H1 (cell line): ENCODE data around the gene SMIM35. TPM values are rescaled to one million over a fixed set of nuclear protein-coding genes. Genes with fewer than 3 reads are reported as not detected.

Source experiments
- CTCF ChIA-PET: fragments of 300-600 bp; sonication (Branson Sonifier 250); formaldehyde crosslinking; loops from one replicate; lab custom pipeline; 2021; ENCODE audit not compliant: partially characterized antibody; lab: Charles Lee
- POLR2A ChIA-PET: fragments of 300-600 bp; sonication (Branson Sonifier 250); formaldehyde crosslinking; loops from one replicate; lab custom pipeline; 2021; ENCODE audit warnings: inconsistent platforms; ENCODE audit not compliant: partially characterized antibody; lab: Charles Lee
- DNase-seq, 2 experiments: peaks; one replicate each; pipeline versions ENCODE4 v3.0.0 to v3.0.0-alpha.2; 2010 to 2022; ENCODE audit warnings: low spot score in 2 of 2, low read depth in 1 of 2, mixed read lengths in 1 of 2
- FAIRE-seq: peaks from 2 replicates; lab custom pipeline; 2011; peaks lifted over from hg19 to GRCh38; lab: Jason Lieb, UNC
- H2AFZ ChIP-seq: 2 replicates; pipeline ENCODE4 v1.8.1; 2012; ENCODE audit warnings: low read length, inconsistent platforms
- H2AK5ac ChIP-seq: 2 replicates; pipeline ENCODE4 v1.6.1; 2013; ENCODE audit warnings: low read depth, low read length
- H2BK120ac ChIP-seq: replicated peaks from 2 replicates; pipeline ENCODE3; 2013; ENCODE audit warnings: low read depth, low read length, inconsistent platforms
- H2BK12ac ChIP-seq: 2 replicates; pipeline ENCODE4 v1.6.1; 2013; ENCODE audit warnings: low read depth, low read length
- H2BK15ac ChIP-seq: 2 replicates; pipeline ENCODE4 v1.6.1; 2013; ENCODE audit warnings: low read length
- H2BK20ac ChIP-seq: 2 replicates; pipeline ENCODE4 v1.6.1; 2013; ENCODE audit warnings: low read length
- H2BK5ac ChIP-seq: 2 replicates; pipeline ENCODE4 v1.6.1; 2013; ENCODE audit warnings: low read depth, low read length
- H3K14ac ChIP-seq: 2 replicates; pipeline ENCODE4 v1.6.1; 2013; ENCODE audit warnings: inconsistent platforms; ENCODE audit not compliant: insufficient read length
- H3K18ac ChIP-seq: 2 replicates; pipeline ENCODE4 v1.6.1; 2013; ENCODE audit warnings: low read length; ENCODE audit errors: extremely low read depth
- H3K23ac ChIP-seq: 2 replicates; pipeline ENCODE4 v1.6.1; 2013; ENCODE audit warnings: inconsistent platforms; ENCODE audit not compliant: insufficient read length
- H3K23me2 ChIP-seq: 2 replicates; pipeline ENCODE4 v1.6.1; 2013; ENCODE audit warnings: low read depth, low read length
- H3K27ac ChIP-seq: 2 replicates; pipeline ENCODE4 v1.6.1; 2011; ENCODE audit warnings: low read depth, low read length, inconsistent platforms
- H3K27me3 ChIP-seq, 4 experiments: replicated peaks in 1 of 4; 1 replicate in 1 of 4; 2 replicates in 3 of 4; pipeline versions ENCODE4 v1.6.1 to v1.8.1; 2011 to 2013; ENCODE audit warnings: low read length in 3 of 4, mild to moderate bottlenecking in 3 of 4, inconsistent platforms in 2 of 4, mixed read lengths in 2 of 4, moderate library complexity in 1 of 4; ENCODE audit not compliant: control insufficient read depth in 3 of 4, insufficient read depth in 3 of 4; ENCODE audit errors: extremely low read depth in 1 of 4
- H3K36me3 ChIP-seq, 4 experiments: 2 replicates each; pipeline versions ENCODE4 v1.6.1 to v1.8.1; 2011 to 2013; ENCODE audit warnings: mild to moderate bottlenecking in 4 of 4, low read length in 3 of 4, moderate library complexity in 2 of 4, control low read depth in 1 of 4, inconsistent platforms in 1 of 4; ENCODE audit not compliant: insufficient read depth in 4 of 4, control insufficient read depth in 2 of 4
- H3K4ac ChIP-seq: replicated peaks from 2 replicates; pipeline ENCODE3; 2013; ENCODE audit warnings: low read length, low read depth, mixed read lengths, inconsistent platforms; ENCODE audit not compliant: insufficient read length
- H3K4me1 ChIP-seq, 4 experiments: replicated peaks in 1 of 4; 1 replicate in 1 of 4; 2 replicates in 3 of 4; pipeline versions ENCODE4 v1.6.1 to v1.8.1; 2011 to 2013; ENCODE audit warnings: low read length in 3 of 4, inconsistent platforms in 2 of 4, mixed read lengths in 1 of 4; ENCODE audit not compliant: insufficient read depth in 4 of 4, control insufficient read depth in 3 of 4
- H3K4me2 ChIP-seq, 2 experiments: 2 replicates each; pipeline versions ENCODE4 v1.6.1 to v1.8.1; 2011 to 2013; ENCODE audit warnings: low read depth in 2 of 2, low read length in 2 of 2, control low read depth in 1 of 2, inconsistent platforms in 1 of 2, mild to moderate bottlenecking in 1 of 2; ENCODE audit not compliant: insufficient read depth in 1 of 2
- H3K4me3 ChIP-seq, 4 experiments: fragments of 200-600, 300-600 bp in 1 of 4; sonication (generic), shearing (Covaris generic), sonication (Bioruptor Twin) in 1 of 4; 2 replicates each; pipeline versions ENCODE4 v1.5.1 to v1.8.1; 2011 to 2016; ENCODE audit warnings: low read length in 4 of 4, low read depth in 3 of 4, control low read depth in 2 of 4, inconsistent platforms in 2 of 4, mild to moderate bottlenecking in 2 of 4, mixed read lengths in 1 of 4, moderate library complexity in 1 of 4; ENCODE audit not compliant: insufficient read depth in 2 of 4; ENCODE audit errors: extremely low read depth in 1 of 4
- H3K56ac ChIP-seq: replicated peaks from 2 replicates; pipeline ENCODE3; 2013; ENCODE audit warnings: low read depth, mild to moderate bottlenecking, mixed read lengths, low read length, inconsistent platforms; ENCODE audit not compliant: insufficient read length
- H3K79me1 ChIP-seq: 2 replicates; pipeline ENCODE4 v1.6.1; 2013; ENCODE audit warnings: low read depth, low read length, control low read depth
- H3K79me2 ChIP-seq, 2 experiments: 2 replicates each; pipeline versions ENCODE4 v1.6.1 to v1.8.1; 2012 to 2013; ENCODE audit warnings: low read length in 2 of 2, mild to moderate bottlenecking in 2 of 2, inconsistent platforms in 1 of 2; ENCODE audit not compliant: insufficient read depth in 2 of 2, control insufficient read depth in 1 of 2
- H3K9ac ChIP-seq, 4 experiments: replicated peaks in 1 of 4; 1 replicate in 1 of 4; 2 replicates in 3 of 4; pipeline versions ENCODE4 v1.6.1 to v1.8.1; 2011 to 2013; ENCODE audit warnings: low read depth in 3 of 4, low read length in 3 of 4, control low read depth in 2 of 4, mild to moderate bottlenecking in 2 of 4, moderate library complexity in 2 of 4, inconsistent platforms in 1 of 4; ENCODE audit errors: extremely low read depth in 1 of 4
- H3K9me3 ChIP-seq, 2 experiments: 2 replicates each; pipeline versions ENCODE4 v1.6.1 to v1.8.1; 2012 to 2013; ENCODE audit warnings: mild to moderate bottlenecking in 2 of 2, moderate library complexity in 2 of 2, control low read depth in 1 of 2, inconsistent platforms in 1 of 2, low read depth in 1 of 2, low read length in 1 of 2, mixed read lengths in 1 of 2; ENCODE audit not compliant: insufficient read depth in 2 of 2
- H4K20me1 ChIP-seq, 2 experiments: replicated peaks in 1 of 2; 2 replicates each; pipeline versions ENCODE3 to v1.8.1; 2011 to 2013; ENCODE audit warnings: inconsistent platforms in 2 of 2, low read length in 2 of 2, mild to moderate bottlenecking in 1 of 2; ENCODE audit not compliant: insufficient read depth in 2 of 2, control insufficient read depth in 1 of 2
- H4K5ac ChIP-seq: 2 replicates; pipeline ENCODE4 v1.6.1; 2013; ENCODE audit warnings: low read length, low read depth, mixed read lengths, inconsistent platforms; ENCODE audit not compliant: insufficient read length
- H4K8ac ChIP-seq: 2 replicates; pipeline ENCODE4 v1.8.0; 2013; ENCODE audit warnings: mild to moderate bottlenecking, moderate library complexity, low read length, inconsistent platforms; ENCODE audit not compliant: insufficient read depth; ENCODE audit errors: extremely low read depth
- H4K91ac ChIP-seq: replicated peaks from 2 replicates; pipeline ENCODE3; 2013; ENCODE audit warnings: low read length, mixed read lengths, inconsistent platforms; ENCODE audit not compliant: insufficient read length
- BACH1 ChIP-seq: IDR thresholded peaks from 2 replicates; pipeline ENCODE4 v1.6.1; 2012; ENCODE audit warnings: low read length, improper control_type of control experiment
- BRCA1 ChIP-seq: IDR thresholded peaks from 2 replicates; pipeline ENCODE4 v1.6.1; 2012; ENCODE audit warnings: low read depth, low read length, improper control_type of control experiment
- EZH2 ChIP-seq: fragments of 200-600 bp; sonication (generic); IDR thresholded peaks from 2 replicates; pipeline ENCODE4 v1.7.1; 2012; ENCODE audit warnings: low read depth, mild to moderate bottlenecking, moderate library complexity, low read length, inconsistent platforms; ENCODE audit not compliant: severe bottlenecking
- HDAC2 ChIP-seq, 2 experiments: fragments of 300-600 bp in 1 of 2; sonication (generic) in 1 of 2; IDR thresholded peaks; 2 replicates each; pipeline ENCODE4 v1.6.1; 2011 to 2012; ENCODE audit warnings: low read depth in 2 of 2, low read length in 2 of 2, mild to moderate bottlenecking in 2 of 2, moderate library complexity in 2 of 2, borderline replicate concordance in 1 of 2, inconsistent platforms in 1 of 2
- MAFK ChIP-seq: IDR thresholded peaks from 2 replicates; pipeline ENCODE4 v1.6.1; 2012; ENCODE audit warnings: low read depth, mild to moderate bottlenecking, improper control_type of control experiment, low read length
- NANOG ChIP-seq: IDR thresholded peaks from 2 replicates; pipeline ENCODE4 v1.6.1; 2011; ENCODE audit warnings: low read length, low read depth, mild to moderate bottlenecking, inconsistent platforms; ENCODE audit not compliant: insufficient read depth, poor library complexity, severe bottlenecking
- POU5F1 ChIP-seq: IDR thresholded peaks from 2 replicates; pipeline ENCODE4 v1.6.1; 2011; ENCODE audit warnings: low read depth, mild to moderate bottlenecking, low read length, moderate library complexity
- WGBS, 2 experiments: shearing (Covaris generic) in 1 of 2; methylation state at CpG; one replicate each; pipeline versions ENCODE4 v1.1.6 to v1.1.7; 2013 to 2015; ENCODE audit warnings: low lambda C conversion rate in 2 of 2, mixed read lengths in 2 of 2, inconsistent platforms in 1 of 2, low coverage in 1 of 2, missing lambda C conversion rate in 1 of 2; ENCODE audit not compliant: insufficient replicate concordance in 2 of 2, insufficient coverage in 1 of 2, insufficient read length in 1 of 2; ENCODE audit errors: extremely low coverage in 1 of 2, missing lambda C conversion rate in 1 of 2; 5-methylcytosine and 5-hydroxymethylcytosine counted together
- polyA plus RNA-seq, 7 experiments: library from polyadenylated mRNA; depleted of rRNA in 3 of 7; stranded (reverse) in 5 of 7; unstranded in 2 of 7; fragments of >200 nt in 5 of 7; fragments of 200-250 nt in 2 of 7; gene quantifications; 1 replicate in 5 of 7; 2 replicates in 1 of 7; 4 replicates in 1 of 7; pipeline versions ENCODE4 v1.2.1 to v1.2.3, GENCODE V29; 2011 to 2013; ENCODE audit warnings: missing spikeins in 2 of 7, mixed read lengths in 2 of 7
- total RNA-seq: library from RNA; stranded (reverse); fragmentation: NEBNext Ultra II Directional; extraction: Animal tissue kit (Norgen Biotek cat#: 25700); gene quantifications from 2 replicates; pipeline ENCODE4 v1.2.1, GENCODE V29; 2021

The SMIM35 gene
- total and polyA plus RNA-seq, 2 of the 8 experiments (the other 6 are each of a cell fraction or from before 2014, with no cell fraction given): not detected

- ChIA-PET CTCF (interaction anchor here (1.1 to 1.5 kb wide), 4 partner anchors 10 to 60 kb away, joined by 3 to 7 read pairs (median 5); partner anchors contain the start of gene IL10RA), POLR2A (interaction anchor here (1.5 kb wide), 1 partner anchor 10 kb away, joined by 3 read pairs; no protein-coding TSS in a partner anchor)
- peak in 1 of 2 experiments; percentile 13 for DNase-seq
These were observed 80.6 kb downstream of the SMIM35 start for GRCh38 chr11:118006153-118006534.

More at GRCh38 chr11:118006153-118006534, 80.6 kb downstream of the SMIM35 start:
- H3K79me1 ChIP-seq: no peaks in the 10 kb centered on the region
- H2AFZ ChIP-seq: no peak overlapping the region
- no peak overlapping the region for H2BK20ac ChIP-seq
- H3K27ac ChIP-seq: no peak overlapping the region
- H3K4me3 ChIP-seq: no peak overlapping the region
- H3K14ac ChIP-seq: no peak overlapping the region
- H3K9me3 ChIP-seq: no peaks in the 10 kb centered on the region
- H3K9ac ChIP-seq: no peak overlapping the region
- H3K18ac ChIP-seq: no peak overlapping the region
- 92% methylated on average over 4 of the region's 4 CpGs; no CpG with 5 or more reads in 1 of the 2 experiments for WGBS, 2 experiments
- no peak overlapping the region for H2BK15ac ChIP-seq
- H3K4ac ChIP-seq: no peak overlapping the region
- no peak overlapping the region for H2AK5ac ChIP-seq
- no peak overlapping the region for H4K5ac ChIP-seq
- H2BK12ac ChIP-seq: no peak overlapping the region
- H3K27me3 ChIP-seq: peaks cover 0 to 2% (median 0%) of the 10 kb centered on the region in 4 experiments; a peak in 1 of 7 replicates
- no peak for TF ChIP-seq MAFK
- TF ChIP-seq BACH1: no peak
- TF ChIP-seq POU5F1: no peak
- no peak for TF ChIP-seq NANOG
- no peak for TF ChIP-seq EZH2
- TF ChIP-seq BRCA1: no peak
- no peak for TF ChIP-seq HDAC2 (IDR thresholded peaks at IDR 0.05; ENCODE audit: borderline replicate concordance in 1 of 2, low read depth in 2 of 2, low read length in 2 of 2)
- no peaks in the 10 kb centered on the region for H4K20me1 ChIP-seq
- FAIRE-seq: no peak
- H3K36me3 ChIP-seq: no peaks in the 10 kb centered on the region
- no peak overlapping the region for H3K23ac ChIP-seq
- no peak overlapping the region for H2BK5ac ChIP-seq
- no peaks in the 10 kb centered on the region; a peak in 1 of 4 replicates for H3K79me2 ChIP-seq
- H4K91ac ChIP-seq: no peak overlapping the region
- no peak overlapping the region for H3K4me2 ChIP-seq
- H3K23me2 ChIP-seq: no peaks in the 10 kb centered on the region
- no peak overlapping the region for H2BK120ac ChIP-seq
- H3K56ac ChIP-seq: no peak overlapping the region
- H3K4me1 ChIP-seq: no peaks in the 10 kb centered on the region; a peak in 2 of 7 replicates
- H4K8ac ChIP-seq: no peak overlapping the region
